Caco-2 (cell line): ENCODE results near the gene ARL3. TPM values are rescaled to one million over a fixed set of nuclear protein-coding genes. Genes with fewer than 3 reads are reported as not detected.
A peak's percentile ranks its signal among the peaks of the same experiment; 100 is the strongest.

Experiments
- BruUV-seq: library from RNA; stranded (reverse); fragments of 400-500 nt; replicated peaks from 2 replicates; lab custom pipeline; 2021; lab: Mats Ljungman, UMichigan
- CTCF ChIA-PET: fragments of 300-600 bp; sonication (Branson Sonifier 250); formaldehyde crosslinking; loops from one replicate; lab custom pipeline; 2022; ENCODE audit warnings: antibody characterized with exemption; lab: Charles Lee
- POLR2A ChIA-PET: fragments of 300-600 bp; sonication (Branson Sonifier 250); formaldehyde crosslinking; loops from one replicate; lab custom pipeline; 2022; ENCODE audit warnings: antibody characterized with exemption; lab: Charles Lee
- DNase-seq, 2 experiments: peaks; one replicate each; pipeline versions ENCODE4 v3.0.0 to v3.0.0-alpha.2; 2020 to 2022
- H3K27me3 ChIP-seq: replicated peaks from 2 replicates; pipeline ENCODE4 v1.6.0; 2011; ENCODE audit warnings: low read length; ENCODE audit not compliant: control insufficient read depth, insufficient read depth
- H3K36me3 ChIP-seq: 2 replicates; pipeline ENCODE4 v1.5.1; 2011; ENCODE audit warnings: low read length; ENCODE audit not compliant: control insufficient read depth, insufficient read depth
- H3K4me1 ChIP-seq: fragments of 250-450 bp; sonication (Bioruptor Pico); 2 replicates; pipeline ENCODE4 v1.5.1; 2020; ENCODE audit warnings: mild to moderate bottlenecking
- H3K4me3 ChIP-seq: 2 replicates; pipeline ENCODE4 v1.5.1; 2011; ENCODE audit warnings: low read depth, mild to moderate bottlenecking, control low read depth, low read length
- H3K9me3 ChIP-seq: fragments of 250-450 bp; sonication (Bioruptor Pico); 2 replicates; pipeline ENCODE4 v1.5.1; 2020; ENCODE audit warnings: mild to moderate bottlenecking, moderate library complexity
- H3K27ac Mint-ChIP-seq: one replicate; pipeline ENCODE4 v1.8.0; 2022; ENCODE audit warnings: mixed read lengths; ENCODE audit not compliant: unreplicated experiment
- H3K27me3 Mint-ChIP-seq: one replicate; pipeline ENCODE4 v1.8.0; 2022; ENCODE audit warnings: mixed read lengths; ENCODE audit not compliant: insufficient read depth, unreplicated experiment
- H3K36me3 Mint-ChIP-seq: one replicate; pipeline ENCODE4 v1.8.0; 2022; ENCODE audit warnings: mild to moderate bottlenecking, mixed read lengths; ENCODE audit not compliant: insufficient read depth, unreplicated experiment
- H3K4me1 Mint-ChIP-seq: one replicate; pipeline ENCODE4 v1.8.0; 2022; ENCODE audit warnings: low read depth, mixed read lengths; ENCODE audit not compliant: unreplicated experiment
- H3K4me3 Mint-ChIP-seq: one replicate; pipeline ENCODE4 v1.8.0; 2022; ENCODE audit warnings: mild to moderate bottlenecking, moderate library complexity, mixed read lengths; ENCODE audit not compliant: unreplicated experiment
- H3K9me3 Mint-ChIP-seq: one replicate; pipeline ENCODE4 v1.8.0; 2022; ENCODE audit warnings: mixed read lengths; ENCODE audit not compliant: unreplicated experiment
- CTCF ChIP-seq, 2 experiments: fragments of 200-600 bp in 1 of 2; IDR thresholded peaks; 1 replicate in 1 of 2; 2 replicates in 1 of 2; pipeline versions ENCODE4 v1.5.1 to v1.8.0; 2011 to 2022; ENCODE audit warnings: antibody characterized with exemption in 1 of 2, control low read depth in 1 of 2, inconsistent platforms in 1 of 2, low read depth in 1 of 2, low read length in 1 of 2, mild to moderate bottlenecking in 1 of 2, moderate library complexity in 1 of 2; ENCODE audit not compliant: insufficient read depth in 1 of 2, severe bottlenecking in 1 of 2, unreplicated experiment in 1 of 2
- intact Hi-C: fragments of 100-400 bp; cut with micrococcal nuclease; formaldehyde crosslinking; loops from one replicate; pipeline ENCODE4 v1.10.0; 2022; ENCODE audit not compliant: unreplicated experiment
- total RNA-seq: library from RNA; stranded (reverse); gene quantifications from 2 replicates; pipeline ENCODE4 v1.2.3, GENCODE V29; 2022

ARL3 gene
- total RNA-seq, 1 experiment from 2014 or later, result 7.8 TPM

GRCh38 chr10:102712843-102713538 lies 1.2 kb downstream of the ARL3 start:
- intact Hi-C loops, result loop anchor here (5.0 kb wide), 1 partner anchor 211 kb away; the partner anchor contains the start of genes ACTR1A and SUFU
- Mint-ChIP-seq H3K36me3 (peaks cover 30% of the 10 kb centered on the region), H3K27ac (peak overlapping the region; percentile 82), H3K9me3 (no peaks in the 10 kb centered on the region), H3K27me3 (no peaks in the 10 kb centered on the region), H3K4me3 (peak overlapping the region; percentile 87), H3K4me1 (peaks cover 23% of the 10 kb centered on the region)
- DNase-seq, result no peak
- Histone ChIP-seq H3K4me3 (peak overlapping the region; percentile 85), H3K36me3 (no peaks in the 10 kb centered on the region; the same call in 1 of the 2 replicates), H3K9me3 (no peaks in the 10 kb centered on the region), H3K27me3 (no peaks in the 10 kb centered on the region), H3K4me1 (peaks cover 7% of the 10 kb centered on the region)
- no peak for TF ChIP-seq CTCF (IDR thresholded peaks at IDR 0.05; ENCODE audit: insufficient read depth in 1 of 2, low read depth in 1 of 2, low read length in 1 of 2, severe bottlenecking in 1 of 2, unreplicated experiment in 1 of 2)
- no TSS peak for BruUV-seq
- POLR2A ChIA-PET, result interaction anchor here (1.3 kb wide), 1 partner anchor 47 kb away, joined by 4 read pairs; no protein-coding TSS in a partner anchor
- CTCF ChIA-PET, result interaction anchor here (0.6 to 2.3 kb wide), 7 partner anchors 8 to 203 kb away, joined by 3 to 21 read pairs (median 5); partner anchors contain the start of gene WBP1L

- intact Hi-C loops, result loop anchor here (5.0 kb wide), 1 partner anchor 210 kb away; the partner anchor contains the start of genes ACTR1A and SUFU
- no peak for TF ChIP-seq CTCF (IDR thresholded peaks at IDR 0.05; ENCODE audit: insufficient read depth in 1 of 2, low read depth in 1 of 2, low read length in 1 of 2, severe bottlenecking in 1 of 2, unreplicated experiment in 1 of 2)
- POLR2A ChIA-PET, result no interaction called here
- DNase-seq, result no peak
- Histone ChIP-seq H3K27me3 (no peaks in the 10 kb centered on the region), H3K9me3 (no peaks in the 10 kb centered on the region), H3K4me3 (no peak overlapping the region), H3K36me3 (no peaks in the 10 kb centered on the region; the same call in 1 of the 2 replicates), H3K4me1 (peaks cover 7% of the 10 kb centered on the region)
- BruUV-seq, result no TSS peak
- no peak overlapping the region for H3K4me3 Mint-ChIP-seq
- no peaks in the 10 kb centered on the region for H3K9me3 Mint-ChIP-seq
- H3K4me1 Mint-ChIP-seq, result peaks cover 24% of the 10 kb centered on the region
- no peak overlapping the region for H3K27ac Mint-ChIP-seq
- CTCF ChIA-PET, result interaction anchor here (0.6 kb wide), 1 partner anchor 9 kb away, joined by 4 read pairs; no protein-coding TSS in a partner anchor
- H3K36me3 Mint-ChIP-seq, result peaks cover 30% of the 10 kb centered on the region
- H3K27me3 Mint-ChIP-seq, result no peaks in the 10 kb centered on the region
Measured at GRCh38 chr10:102712089-102712488, 2.1 kb downstream of the ARL3 start.

- ChIA-PET POLR2A (interaction anchor here (0.5 to 0.6 kb wide), 2 partner anchors 433 to 575 kb away, joined by 3 read pairs; no protein-coding TSS in a partner anchor), CTCF (no interaction called here)
- no TSS peak for BruUV-seq
- intact Hi-C loops, result loop anchor here (5.0 kb wide), 1 partner anchor 208 kb away; the partner anchor contains the start of genes ACTR1A and SUFU
- Histone ChIP-seq H3K4me1 (peaks cover 10% of the 10 kb centered on the region), H3K36me3 (no peaks in the 10 kb centered on the region; the same call in 1 of the 2 replicates), H3K27me3 (no peaks in the 10 kb centered on the region), H3K9me3 (no peaks in the 10 kb centered on the region), H3K4me3 (no peak overlapping the region)
- peaks cover 21% of the 10 kb centered on the region for H3K36me3 Mint-ChIP-seq
- no peak overlapping the region for H3K27ac Mint-ChIP-seq
- no peak for DNase-seq
- no peak for TF ChIP-seq CTCF (IDR thresholded peaks at IDR 0.05; ENCODE audit: insufficient read depth in 1 of 2, low read depth in 1 of 2, low read length in 1 of 2, severe bottlenecking in 1 of 2, unreplicated experiment in 1 of 2)
- peaks cover 16% of the 10 kb centered on the region for H3K4me1 Mint-ChIP-seq
- no peaks in the 10 kb centered on the region for H3K27me3 Mint-ChIP-seq
- no peak overlapping the region for H3K4me3 Mint-ChIP-seq
- no peaks in the 10 kb centered on the region for H3K9me3 Mint-ChIP-seq
Measured at GRCh38 chr10:102710609-102711008, 3.6 kb downstream of the ARL3 start.
